DND-41 (cell line): ENCODE data around the gene EXOC3L2.
"Not testable (repeated sequence)": the region's sequence is repeated elsewhere in the genome, so short reads cannot be mapped to it uniquely, and the experiment has no call there.

ENCODE experiments used
- ATAC-seq: fragments of 200-7000 bp; cut with Tn5 transposase; 3 replicates; pipeline ENCODE4 v1.9.1; 2021; ENCODE audit warnings: low read depth; ENCODE audit not compliant: insufficient read depth
- DNase-seq: peaks from one replicate; pipeline ENCODE4 v3.0.0-alpha.2; 2020
- H2AFZ ChIP-seq: 2 replicates; pipeline ENCODE4 v1.6.0; 2012; ENCODE audit warnings: low read depth, low read length
- H3K27ac ChIP-seq: 2 replicates; pipeline ENCODE4 v1.5.1; 2012; ENCODE audit warnings: low read length, inconsistent platforms
- H3K27me3 ChIP-seq: fragments of 200-600 bp; sonication (generic); 2 replicates; pipeline ENCODE4 v1.6.0; 2012; ENCODE audit warnings: low read length, mild to moderate bottlenecking, inconsistent platforms; ENCODE audit not compliant: insufficient read depth, poor library complexity
- H3K36me3 ChIP-seq: 2 replicates; pipeline ENCODE4 v1.5.1; 2012; ENCODE audit warnings: low read length, inconsistent platforms; ENCODE audit not compliant: insufficient read depth
- H3K4me1 ChIP-seq: 2 replicates; pipeline ENCODE4 v1.5.1; 2012; ENCODE audit warnings: mild to moderate bottlenecking, low read length; ENCODE audit not compliant: insufficient read depth
- H3K4me2 ChIP-seq: 2 replicates; pipeline ENCODE4 v1.6.0; 2012; ENCODE audit warnings: mild to moderate bottlenecking, moderate library complexity, low read length, inconsistent platforms; ENCODE audit not compliant: insufficient read depth
- H3K4me3 ChIP-seq, 2 experiments: fragments of 200-600 bp in 1 of 2; shearing (Covaris generic) in 1 of 2; 2 replicates each; pipeline ENCODE4 v1.5.1; 2012 to 2016; ENCODE audit warnings: inconsistent platforms in 2 of 2, low read length in 2 of 2, mild to moderate bottlenecking in 2 of 2, low read depth in 1 of 2, moderate library complexity in 1 of 2
- H3K79me2 ChIP-seq: 2 replicates; pipeline ENCODE4 v1.6.0; 2012; ENCODE audit warnings: low read length, inconsistent platforms; ENCODE audit not compliant: insufficient read depth
- H3K9ac ChIP-seq: 2 replicates; pipeline ENCODE4 v1.6.0; 2012; ENCODE audit warnings: low read depth, mild to moderate bottlenecking, inconsistent platforms, low read length, moderate library complexity
- H3K9me3 ChIP-seq: 2 replicates; pipeline ENCODE4 v1.5.1; 2012; ENCODE audit warnings: low read length, moderate library complexity, mild to moderate bottlenecking, inconsistent platforms; ENCODE audit not compliant: insufficient read depth, severe bottlenecking
- H4K20me1 ChIP-seq: 2 replicates; pipeline ENCODE4 v1.6.0; 2012; ENCODE audit warnings: low read length; ENCODE audit not compliant: insufficient read depth
- CTCF ChIP-seq: IDR thresholded peaks from 2 replicates; pipeline ENCODE4 v1.5.1; 2012; ENCODE audit warnings: borderline replicate concordance, low read length, moderate library complexity, mild to moderate bottlenecking; ENCODE audit not compliant: poor library complexity, severe bottlenecking; ENCODE audit errors: extremely low read depth
- EZH2 ChIP-seq: IDR thresholded peaks from 3 replicates; pipeline ENCODE4 v1.6.1; 2012; ENCODE audit warnings: borderline replicate concordance, low read depth, mild to moderate bottlenecking, moderate library complexity, low read length, inconsistent platforms; ENCODE audit not compliant: severe bottlenecking

EXOC3L2 gene

GRCh38 chr19:45235485-45235884 is 9.7 kb downstream of the EXOC3L2 start:
- no peak overlapping the region for H3K9ac ChIP-seq

GRCh38 chr19:45234089-45234869 is 10.9 kb downstream of the EXOC3L2 start:
- H3K36me3 ChIP-seq = no peaks in the 10 kb centered on the region
- no peaks in the 10 kb centered on the region for H3K9me3 ChIP-seq
- no peak for TF ChIP-seq EZH2
- H3K27ac ChIP-seq = no peak overlapping the region
- no peaks in the 10 kb centered on the region for H4K20me1 ChIP-seq
- no peaks in the 10 kb centered on the region for H3K4me1 ChIP-seq
- H3K9ac ChIP-seq = no peak overlapping the region
- H3K4me3 ChIP-seq = no peak overlapping the region
- H3K27me3 ChIP-seq = no peaks in the 10 kb centered on the region
- no peak overlapping the region for H2AFZ ChIP-seq
- DNase-seq = no peak
- no peak overlapping the region for H3K4me2 ChIP-seq
- ATAC-seq = no peak
- H3K79me2 ChIP-seq = no peaks in the 10 kb centered on the region

More at GRCh38 chr19:45235485-45235884, 9.7 kb downstream of the EXOC3L2 start:
- TF ChIP-seq EZH2 = no peak
- TF ChIP-seq CTCF = no peak
- H3K36me3 ChIP-seq = no peaks in the 10 kb centered on the region
- H4K20me1 ChIP-seq = no peaks in the 10 kb centered on the region
- no peaks in the 10 kb centered on the region for H3K9me3 ChIP-seq
- no peak overlapping the region for H3K4me2 ChIP-seq
- no peak for DNase-seq
- no peak overlapping the region for H3K27ac ChIP-seq
- no peak overlapping the region for H3K4me3 ChIP-seq
- no peaks in the 10 kb centered on the region for H3K4me1 ChIP-seq
- no peak overlapping the region for H2AFZ ChIP-seq
- H3K27me3 ChIP-seq = no peaks in the 10 kb centered on the region
- H3K79me2 ChIP-seq = no peaks in the 10 kb centered on the region
- ATAC-seq = no peak

- no peaks in the 10 kb centered on the region for H3K27me3 ChIP-seq
- H4K20me1 ChIP-seq = no peaks in the 10 kb centered on the region
- H3K4me1 ChIP-seq = no peaks in the 10 kb centered on the region
- H3K36me3 ChIP-seq = no peaks in the 10 kb centered on the region
- no peak overlapping the region for H2AFZ ChIP-seq
- no peaks in the 10 kb centered on the region for H3K9me3 ChIP-seq
- no peak overlapping the region for H3K4me3 ChIP-seq
- TF ChIP-seq CTCF (no peak), EZH2 (no peak)
- H3K4me2 ChIP-seq = no peak overlapping the region
- no peak overlapping the region for H3K9ac ChIP-seq
- H3K79me2 ChIP-seq = no peaks in the 10 kb centered on the region
- ATAC-seq (no peak), DNase-seq (no peak)
- H3K27ac ChIP-seq = no peak overlapping the region
Measured at GRCh38 chr19:45231891-45232290, 13.3 kb downstream of the EXOC3L2 start.

GRCh38 chr19:45229056-45229455 is 16.2 kb downstream of the EXOC3L2 start:
- H2AFZ ChIP-seq, H3K36me3 ChIP-seq, H3K79me2 ChIP-seq, ATAC-seq, H3K9me3 ChIP-seq, H3K27ac ChIP-seq, H3K4me1 ChIP-seq, H4K20me1 ChIP-seq, H3K27me3 ChIP-seq, DNase-seq, H3K4me3 ChIP-seq, H3K9ac ChIP-seq, H3K4me2 ChIP-seq: not testable (repeated sequence)
